HAP-1 (cell line): ENCODE measurements around the gene VPS37D.
"Not testable (repeated sequence)": the region's sequence is repeated elsewhere in the genome, so short reads cannot be mapped to it uniquely, and the experiment has no call there.

Experiments
- DNase-seq, 2 experiments: peaks; one replicate each; pipeline ENCODE4 v3.0.0-alpha.2; 2016 to 2020; ENCODE audit warnings: low spot score in 2 of 2
- H3K27me3 ChIP-seq: fragments of 250-450 bp; sonication (Bioruptor Pico); 2 replicates; pipeline ENCODE4 v1.5.1; 2020; ENCODE audit warnings: low read depth, mild to moderate bottlenecking, moderate library complexity
- H3K36me3 ChIP-seq: fragments of 250-450 bp; sonication (Bioruptor Pico); replicated peaks from 2 replicates; pipeline ENCODE4 v1.5.1; 2020; ENCODE audit warnings: mild to moderate bottlenecking
- H3K4me1 ChIP-seq: fragments of 250-450 bp; sonication (Bioruptor Pico); 2 replicates; pipeline ENCODE4 v1.5.1; 2020; ENCODE audit warnings: mild to moderate bottlenecking
- H3K4me3 ChIP-seq: fragments of 250-450 bp; sonication (Bioruptor Pico); 2 replicates; pipeline ENCODE4 v1.5.1; 2020; ENCODE audit warnings: mild to moderate bottlenecking, moderate library complexity
- H3K9me3 ChIP-seq: fragments of 250-450 bp; sonication (Bioruptor Pico); 2 replicates; pipeline ENCODE4 v1.5.1; 2020; ENCODE audit warnings: mild to moderate bottlenecking, moderate library complexity
- in situ Hi-C: fragments of 300-500 bp; cut with MboI; formaldehyde crosslinking; loops from 3 replicates; pipeline ENCODE4 v1.14.3; 2020; ENCODE audit warnings: low sequenced_read_pairs, inconsistent platforms, mixed read lengths

VPS37D gene

GRCh38 chr7:73667344-73668102 lies at the start of gene VPS37D:
Gene VPS37D, plus strand, starts transcription at chr7:73667831. Its CDS starts 128 bp downstream, at chr7:73667959.
- in situ Hi-C loops: no loop called here
- Histone ChIP-seq H3K9me3 (peaks cover 5% of the 10 kb centered on the region), H3K27me3 (0 out of 2 replicates have a peak, but pooled peaks cover 3% of the 10 kb centered on the region), H3K4me1 (no peaks in the 10 kb centered on the region; the same call in 1 of the 2 replicates), H3K36me3 (peaks cover 3% of the 10 kb centered on the region; the same call in 1 of the 2 replicates), H3K4me3 (peak within 1 kb of the TSS; percentile 51)
- DNase-seq: peak; percentile 74 to 95

- DNase-seq: no peak
- no peaks in the 10 kb centered on the region for H3K9me3 ChIP-seq
- H3K27me3 ChIP-seq: no peaks in the 10 kb centered on the region
- H3K4me1 ChIP-seq: no peaks in the 10 kb centered on the region
- in situ Hi-C loops: no loop called here
- H3K4me3 ChIP-seq: no peak overlapping the region
- no peaks in the 10 kb centered on the region for H3K36me3 ChIP-seq
These were observed 49.1 kb upstream of the VPS37D start for GRCh38 chr7:73618538-73618937.

- H3K9me3 ChIP-seq, H3K4me1 ChIP-seq, H3K4me3 ChIP-seq, DNase-seq, in situ Hi-C loops, H3K36me3 ChIP-seq, H3K27me3 ChIP-seq: not testable (repeated sequence)
These were observed 48.2 kb upstream of the VPS37D start for GRCh38 chr7:73619394-73619793.

GRCh38 chr7:73621168-73622063 lies 46.2 kb upstream of the VPS37D start:
- H3K36me3 ChIP-seq: no peaks in the 10 kb centered on the region
- H3K27me3 ChIP-seq: no peaks in the 10 kb centered on the region
- H3K4me1 ChIP-seq: no peaks in the 10 kb centered on the region
- H3K9me3 ChIP-seq: no peaks in the 10 kb centered on the region
- DNase-seq: no peak
- in situ Hi-C loops: no loop called here
- no peak overlapping the region for H3K4me3 ChIP-seq

- H3K36me3 ChIP-seq: no peaks in the 10 kb centered on the region
- in situ Hi-C loops: no loop called here
- no peak overlapping the region for H3K4me3 ChIP-seq
- H3K4me1 ChIP-seq: no peaks in the 10 kb centered on the region
- DNase-seq: no peak
- H3K27me3 ChIP-seq: no peaks in the 10 kb centered on the region
- no peaks in the 10 kb centered on the region for H3K9me3 ChIP-seq
These were observed 45.1 kb upstream of the VPS37D start for GRCh38 chr7:73622527-73622908.

GRCh38 chr7:73622909-73623797 lies 44.5 kb upstream of the VPS37D start:
- Histone ChIP-seq H3K4me1 (no peaks in the 10 kb centered on the region), H3K9me3 (no peaks in the 10 kb centered on the region), H3K27me3 (no peaks in the 10 kb centered on the region), H3K4me3 (no peak overlapping the region), H3K36me3 (no peaks in the 10 kb centered on the region)
- in situ Hi-C loops: no loop called here
- no peak for DNase-seq

GRCh38 chr7:73623798-73624668 lies 43.6 kb upstream of the VPS37D start, which contains the start of gene MLXIPL:
Gene MLXIPL, minus strand, starts transcription at chr7:73624522. Its CDS starts 30 bp downstream, at chr7:73624492.
- Histone ChIP-seq H3K27me3 (peaks cover 6% of the 10 kb centered on the region; the same call in 1 of the 2 replicates), H3K4me3 (no peak within 1 kb of the TSS), H3K4me1 (no peaks in the 10 kb centered on the region), H3K9me3 (no peaks in the 10 kb centered on the region), H3K36me3 (no peaks in the 10 kb centered on the region)
- peak in 1 of 2 experiments; percentile 63 for DNase-seq
- in situ Hi-C loops: no loop called here

- in situ Hi-C loops: no loop called here
These were observed 43.0 kb upstream of the VPS37D start for GRCh38 chr7:73624669-73625001.

GRCh38 chr7:73625276-73625675 lies 42.4 kb upstream of the VPS37D start:
- no peaks in the 10 kb centered on the region for H3K36me3 ChIP-seq
- in situ Hi-C loops: no loop called here
- DNase-seq: no peak
- H3K27me3 ChIP-seq: peaks cover 6% of the 10 kb centered on the region; the same call in 1 of the 2 replicates
- H3K4me3 ChIP-seq: no peak overlapping the region
- no peaks in the 10 kb centered on the region for H3K4me1 ChIP-seq
- no peaks in the 10 kb centered on the region for H3K9me3 ChIP-seq

More at GRCh38 chr7:73624669-73625001, 43.0 kb upstream of the VPS37D start:
- peaks cover 6% of the 10 kb centered on the region; the same call in 1 of the 2 replicates for H3K27me3 ChIP-seq
- H3K4me3 ChIP-seq: no peak overlapping the region
- no peak for DNase-seq
- H3K4me1 ChIP-seq: no peaks in the 10 kb centered on the region
- no peaks in the 10 kb centered on the region for H3K36me3 ChIP-seq
- no peaks in the 10 kb centered on the region for H3K9me3 ChIP-seq

- Histone ChIP-seq H3K36me3 (no peaks in the 10 kb centered on the region), H3K27me3 (peaks cover 6% of the 10 kb centered on the region; the same call in 1 of the 2 replicates)
- no peak for DNase-seq
These were observed 40.8 kb upstream of the VPS37D start for GRCh38 chr7:73626814-73627213.

GRCh38 chr7:73628504-73628903 lies 39.1 kb upstream of the VPS37D start:
- peaks cover 9% of the 10 kb centered on the region; the same call in 1 of the 2 replicates for H3K27me3 ChIP-seq
- no peaks in the 10 kb centered on the region for H3K36me3 ChIP-seq
- no peaks in the 10 kb centered on the region for H3K9me3 ChIP-seq
- in situ Hi-C loops: no loop called here
- no peak for DNase-seq
- H3K4me3 ChIP-seq: no peak overlapping the region
- H3K4me1 ChIP-seq: no peaks in the 10 kb centered on the region

More at GRCh38 chr7:73626814-73627213, 40.8 kb upstream of the VPS37D start:
- H3K4me1 ChIP-seq: no peaks in the 10 kb centered on the region
- no peak overlapping the region for H3K4me3 ChIP-seq
- no peaks in the 10 kb centered on the region for H3K9me3 ChIP-seq
- in situ Hi-C loops: no loop called here

- no peaks in the 10 kb centered on the region for H3K4me1 ChIP-seq
- peaks cover 9% of the 10 kb centered on the region; the same call in 1 of the 2 replicates for H3K27me3 ChIP-seq
- H3K4me3 ChIP-seq: no peak overlapping the region
- in situ Hi-C loops: no loop called here
- H3K9me3 ChIP-seq: no peaks in the 10 kb centered on the region
- no peaks in the 10 kb centered on the region for H3K36me3 ChIP-seq
- no peak for DNase-seq
These were observed 36.1 kb upstream of the VPS37D start for GRCh38 chr7:73631558-73631957.
